Measurements from ENCODE around the gene FGF14.
"Not testable (repeated sequence)": the region's sequence is repeated elsewhere in the genome, so short reads cannot be mapped to it uniquely, and the experiment has no call there.

Gene FGF14

GRCh38 chr13:101869553-101869952 lies 532.3 kb downstream of the FGF14 start:
- H3K4me3 ChIP-seq (ENCODE audit: low read depth, low read length), result no peak overlapping the region
- no peak overlapping the region for H3K27ac ChIP-seq (ENCODE audit: low read depth, low read length)
- H3K36me3 ChIP-seq (ENCODE audit: control insufficient read depth, insufficient read depth, low read length), result no peaks in the 10 kb centered on the region
- no peak overlapping the region for H3K9ac ChIP-seq (ENCODE audit: low read depth, low read length)
- no peaks in the 10 kb centered on the region for H3K27me3 ChIP-seq (ENCODE audit: control insufficient read depth, insufficient read depth, low read length)
- peaks cover 19% of the 10 kb centered on the region for H3K4me1 ChIP-seq (ENCODE audit: control insufficient read depth, insufficient read depth, low read length)
- no peaks in the 10 kb centered on the region for H3K9me3 ChIP-seq (ENCODE audit: control insufficient read depth, insufficient read depth, low read length)

GRCh38 chr13:101868585-101869469 lies 533.0 kb downstream of the FGF14 start:
- Histone ChIP-seq H3K9ac (ENCODE audit: low read depth, low read length) (no peak overlapping the region), H3K27me3 (ENCODE audit: control insufficient read depth, insufficient read depth, low read length) (no peaks in the 10 kb centered on the region), H3K4me1 (ENCODE audit: control insufficient read depth, insufficient read depth, low read length) (peaks cover 19% of the 10 kb centered on the region), H3K36me3 (ENCODE audit: control insufficient read depth, insufficient read depth, low read length) (no peaks in the 10 kb centered on the region), H3K27ac (ENCODE audit: low read depth, low read length) (no peak overlapping the region), H3K9me3 (ENCODE audit: control insufficient read depth, insufficient read depth, low read length) (no peaks in the 10 kb centered on the region), H3K4me3 (ENCODE audit: low read depth, low read length) (no peak overlapping the region)

- no peak overlapping the region for H3K9ac ChIP-seq (ENCODE audit: low read depth, low read length)
- H3K9me3 ChIP-seq (ENCODE audit: control insufficient read depth, insufficient read depth, low read length), result no peaks in the 10 kb centered on the region
- H3K27ac ChIP-seq (ENCODE audit: low read depth, low read length), result peak overlapping the region; percentile 75
- no peak overlapping the region for H3K4me3 ChIP-seq (ENCODE audit: low read depth, low read length)
- no peaks in the 10 kb centered on the region for H3K27me3 ChIP-seq (ENCODE audit: control insufficient read depth, insufficient read depth, low read length)
- peaks cover 19% of the 10 kb centered on the region for H3K4me1 ChIP-seq (ENCODE audit: control insufficient read depth, insufficient read depth, low read length)
- no peaks in the 10 kb centered on the region for H3K36me3 ChIP-seq (ENCODE audit: control insufficient read depth, insufficient read depth, low read length)
These were observed 534.8 kb downstream of the FGF14 start for GRCh38 chr13:101866889-101867581.

- no peaks in the 10 kb centered on the region for H3K4me1 ChIP-seq (ENCODE audit: control insufficient read depth, insufficient read depth, low read length)
- no peaks in the 10 kb centered on the region for H3K27me3 ChIP-seq (ENCODE audit: control insufficient read depth, insufficient read depth, low read length)
- no peak overlapping the region for H3K27ac ChIP-seq (ENCODE audit: low read depth, low read length)
These were observed 543.0 kb downstream of the FGF14 start for GRCh38 chr13:101858860-101859259.

GRCh38 chr13:101846701-101847100 lies 555.1 kb downstream of the FGF14 start:
- Histone ChIP-seq H3K27ac (ENCODE audit: low read depth, low read length) (no peak overlapping the region), H3K9me3 (ENCODE audit: control insufficient read depth, insufficient read depth, low read length) (no peaks in the 10 kb centered on the region), H3K9ac (ENCODE audit: low read depth, low read length) (no peak overlapping the region), H3K4me1 (ENCODE audit: control insufficient read depth, insufficient read depth, low read length) (peaks cover 26% of the 10 kb centered on the region), H3K36me3 (ENCODE audit: control insufficient read depth, insufficient read depth, low read length) (no peaks in the 10 kb centered on the region), H3K4me3 (ENCODE audit: low read depth, low read length) (no peak overlapping the region), H3K27me3 (ENCODE audit: control insufficient read depth, insufficient read depth, low read length) (no peaks in the 10 kb centered on the region)

More at GRCh38 chr13:101858860-101859259, 543.0 kb downstream of the FGF14 start:
- H3K4me3 ChIP-seq (ENCODE audit: low read depth, low read length), result no peak overlapping the region
- H3K9me3 ChIP-seq (ENCODE audit: control insufficient read depth, insufficient read depth, low read length), result no peaks in the 10 kb centered on the region
- H3K36me3 ChIP-seq (ENCODE audit: control insufficient read depth, insufficient read depth, low read length), result no peaks in the 10 kb centered on the region
- no peak overlapping the region for H3K9ac ChIP-seq (ENCODE audit: low read depth, low read length)

GRCh38 chr13:101846249-101846648 lies 555.6 kb downstream of the FGF14 start:
- H3K36me3 ChIP-seq (ENCODE audit: control insufficient read depth, insufficient read depth, low read length), result no peaks in the 10 kb centered on the region
- no peak overlapping the region for H3K9ac ChIP-seq (ENCODE audit: low read depth, low read length)
- no peak overlapping the region for H3K4me3 ChIP-seq (ENCODE audit: low read depth, low read length)
- no peak overlapping the region for H3K27ac ChIP-seq (ENCODE audit: low read depth, low read length)
- H3K4me1 ChIP-seq (ENCODE audit: control insufficient read depth, insufficient read depth, low read length), result peaks cover 31% of the 10 kb centered on the region
- no peaks in the 10 kb centered on the region for H3K9me3 ChIP-seq (ENCODE audit: control insufficient read depth, insufficient read depth, low read length)
- no peaks in the 10 kb centered on the region for H3K27me3 ChIP-seq (ENCODE audit: control insufficient read depth, insufficient read depth, low read length)

GRCh38 chr13:101845245-101846020 lies 556.4 kb downstream of the FGF14 start:
- no peaks in the 10 kb centered on the region for H3K27me3 ChIP-seq (ENCODE audit: control insufficient read depth, insufficient read depth, low read length)
- no peak overlapping the region for H3K9ac ChIP-seq (ENCODE audit: low read depth, low read length)
- no peak overlapping the region for H3K27ac ChIP-seq (ENCODE audit: low read depth, low read length)
- H3K9me3 ChIP-seq (ENCODE audit: control insufficient read depth, insufficient read depth, low read length), result no peaks in the 10 kb centered on the region
- H3K36me3 ChIP-seq (ENCODE audit: control insufficient read depth, insufficient read depth, low read length), result no peaks in the 10 kb centered on the region
- no peak overlapping the region for H3K4me3 ChIP-seq (ENCODE audit: low read depth, low read length)
- H3K4me1 ChIP-seq (ENCODE audit: control insufficient read depth, insufficient read depth, low read length), result peaks cover 32% of the 10 kb centered on the region

- Histone ChIP-seq H3K27me3 (ENCODE audit: control insufficient read depth, insufficient read depth, low read length) (no peaks in the 10 kb centered on the region), H3K27ac (ENCODE audit: low read depth, low read length) (no peak overlapping the region), H3K4me1 (ENCODE audit: control insufficient read depth, insufficient read depth, low read length) (peaks cover 27% of the 10 kb centered on the region), H3K4me3 (ENCODE audit: low read depth, low read length) (no peak overlapping the region), H3K9ac (ENCODE audit: low read depth, low read length) (no peak overlapping the region), H3K9me3 (ENCODE audit: control insufficient read depth, insufficient read depth, low read length) (no peaks in the 10 kb centered on the region), H3K36me3 (ENCODE audit: control insufficient read depth, insufficient read depth, low read length) (no peaks in the 10 kb centered on the region)
These were observed 560.1 kb downstream of the FGF14 start for GRCh38 chr13:101841698-101842097.

- no peak overlapping the region for H3K9ac ChIP-seq (ENCODE audit: low read depth, low read length)
- no peaks in the 10 kb centered on the region for H3K36me3 ChIP-seq (ENCODE audit: control insufficient read depth, insufficient read depth, low read length)
- H3K4me3 ChIP-seq (ENCODE audit: low read depth, low read length), result no peak overlapping the region
- no peaks in the 10 kb centered on the region for H3K9me3 ChIP-seq (ENCODE audit: control insufficient read depth, insufficient read depth, low read length)
- H3K27ac ChIP-seq (ENCODE audit: low read depth, low read length), result no peak overlapping the region
- H3K4me1 ChIP-seq (ENCODE audit: control insufficient read depth, insufficient read depth, low read length), result peaks cover 14% of the 10 kb centered on the region
- H3K27me3 ChIP-seq (ENCODE audit: control insufficient read depth, insufficient read depth, low read length), result no peaks in the 10 kb centered on the region
These were observed 563.5 kb downstream of the FGF14 start for GRCh38 chr13:101838323-101838722.

GRCh38 chr13:101837778-101838177 lies 564.1 kb downstream of the FGF14 start:
- H3K36me3 ChIP-seq (ENCODE audit: control insufficient read depth, insufficient read depth, low read length); H3K9ac ChIP-seq (ENCODE audit: low read depth, low read length); H3K27me3 ChIP-seq (ENCODE audit: control insufficient read depth, insufficient read depth, low read length); H3K27ac ChIP-seq (ENCODE audit: low read depth, low read length); H3K9me3 ChIP-seq (ENCODE audit: control insufficient read depth, insufficient read depth, low read length); H3K4me3 ChIP-seq (ENCODE audit: low read depth, low read length): not testable (repeated sequence)
- H3K4me1 ChIP-seq (ENCODE audit: control insufficient read depth, insufficient read depth, low read length), result peaks cover 14% of the 10 kb centered on the region
